ENCODE measurements around the gene LDAH. TPM values are rescaled to one million over a fixed set of nuclear protein-coding genes. Genes with fewer than 3 reads are reported as not detected.

LDAH gene
- total RNA-seq, 1 experiment from 2014 or later: 15.2 TPM

DNA sequence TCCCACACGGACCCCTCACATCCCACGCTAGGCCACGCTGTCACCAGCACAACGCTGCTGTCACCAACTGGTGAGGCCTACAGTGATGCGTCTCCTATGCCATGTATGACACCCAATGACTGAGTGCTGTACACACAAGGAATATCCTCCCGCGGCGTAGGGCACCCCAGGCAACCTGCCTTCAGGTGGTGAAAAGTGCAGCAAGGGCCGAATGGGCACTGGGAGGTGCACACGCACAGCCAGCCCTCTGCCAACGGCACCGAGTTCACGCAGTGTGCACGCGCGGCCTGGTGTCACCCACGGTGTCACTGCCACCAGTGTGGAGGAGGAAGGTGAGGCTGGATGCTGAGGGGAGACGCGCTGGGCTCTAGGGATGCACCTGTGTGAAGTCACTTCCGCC is 176.5 kb downstream of the LDAH start:
- H3K79me1 ChIP-seq (ENCODE audit: insufficient read depth, low read depth, low read length, poor library complexity, severe bottlenecking): no peaks in the 10 kb centered on the region
- no peaks in the 10 kb centered on the region for H4K20me1 ChIP-seq (ENCODE audit: control insufficient read depth, insufficient read depth, insufficient read length)
- TF ChIP-seq, protein P1, sequence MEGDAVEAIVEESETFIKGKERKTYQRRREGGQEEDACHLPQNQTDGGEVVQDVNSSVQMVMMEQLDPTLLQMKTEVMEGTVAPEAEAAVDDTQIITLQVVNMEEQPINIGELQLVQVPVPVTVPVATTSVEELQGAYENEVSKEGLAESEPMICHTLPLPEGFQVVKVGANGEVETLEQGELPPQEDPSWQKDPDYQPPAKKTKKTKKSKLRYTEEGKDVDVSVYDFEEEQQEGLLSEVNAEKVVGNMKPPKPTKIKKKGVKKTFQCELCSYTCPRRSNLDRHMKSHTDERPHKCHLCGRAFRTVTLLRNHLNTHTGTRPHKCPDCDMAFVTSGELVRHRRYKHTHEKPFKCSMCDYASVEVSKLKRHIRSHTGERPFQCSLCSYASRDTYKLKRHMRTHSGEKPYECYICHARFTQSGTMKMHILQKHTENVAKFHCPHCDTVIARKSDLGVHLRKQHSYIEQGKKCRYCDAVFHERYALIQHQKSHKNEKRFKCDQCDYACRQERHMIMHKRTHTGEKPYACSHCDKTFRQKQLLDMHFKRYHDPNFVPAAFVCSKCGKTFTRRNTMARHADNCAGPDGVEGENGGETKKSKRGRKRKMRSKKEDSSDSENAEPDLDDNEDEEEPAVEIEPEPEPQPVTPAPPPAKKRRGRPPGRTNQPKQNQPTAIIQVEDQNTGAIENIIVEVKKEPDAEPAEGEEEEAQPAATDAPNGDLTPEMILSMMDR (conservative IDR thresholded peaks at IDR 0.05): no peak
- no peak overlapping the region for H2BK12ac ChIP-seq (ENCODE audit: insufficient read length, low read depth, low read length)
- H3K14ac ChIP-seq (ENCODE audit: insufficient read depth, low read length): no peak overlapping the region
- no peaks in the 10 kb centered on the region for H3K9me3 ChIP-seq (ENCODE audit: control insufficient read depth, low read depth, low read length)
- H2AFZ ChIP-seq (ENCODE audit: low read length): no peak overlapping the region
- peaks cover 0 to 6% (median 2%) of the 10 kb centered on the region in 3 experiments; a peak in 3 of 7 replicates for H3K36me3 Mint-ChIP-seq (ENCODE audit: insufficient read depth in 1 of 3, low read depth in 3 of 3)
- no peak overlapping the region for H3T11ph ChIP-seq (ENCODE audit: low read length)
- H3K4me1 ChIP-seq (ENCODE audit: insufficient read depth, low read length): no peaks in the 10 kb centered on the region; the same call in 1 of the 2 replicates
- H3K4ac ChIP-seq (ENCODE audit: low read depth, low read length): no peak overlapping the region
- H4K91ac ChIP-seq (ENCODE audit: insufficient read length, low read depth, low read length): no peak overlapping the region
- no peak overlapping the region for H3K23ac ChIP-seq (ENCODE audit: insufficient read length, low read depth, low read length)
- H4K8ac ChIP-seq (replicated peaks; ENCODE audit: insufficient read length, low read depth, low read length): no peak overlapping the region
- H2BK120ac ChIP-seq (ENCODE audit: low read depth, low read length, poor library complexity, severe bottlenecking): no peak overlapping the region
- H3K23me2 ChIP-seq (ENCODE audit: insufficient read length, low read depth, low read length, poor library complexity, severe bottlenecking): peaks cover 4% of the 10 kb centered on the region
- no peak overlapping the region for H3K27ac ChIP-seq (ENCODE audit: insufficient read length, low read depth, low read length)
- no peak overlapping the region for H3K9ac ChIP-seq (ENCODE audit: extremely low read depth, insufficient read length, low read length)
- H2BK5ac ChIP-seq (ENCODE audit: insufficient read length, low read length): no peak overlapping the region
- no peak overlapping the region for H3K18ac ChIP-seq (ENCODE audit: insufficient read length, low read depth, low read length)
- peaks cover 19 to 23% of the 10 kb centered on the region in 2 experiments for H3K4me1 Mint-ChIP-seq
- H2AK5ac ChIP-seq (ENCODE audit: insufficient read length, low read length): no peak overlapping the region
- H4K5ac ChIP-seq (ENCODE audit: insufficient read length, low read depth, low read length): no peak overlapping the region
- no CpG with 5 or more reads among the region's 20 CpGs for WGBS (ENCODE audit: extremely low coverage, insufficient read length, low lambda C conversion rate)
- no peaks in the 10 kb centered on the region; a peak in 1 of 5 replicates for H3K9me3 Mint-ChIP-seq
- H3K27me3 ChIP-seq (ENCODE audit: insufficient read depth, low read length): no peaks in the 10 kb centered on the region
- peaks cover 17% of the 10 kb centered on the region for H3K27me3 Mint-ChIP-seq (ENCODE audit: low read depth)
- H2BK20ac ChIP-seq (ENCODE audit: low read depth, low read length, poor library complexity, severe bottlenecking): no peak overlapping the region
- no peak overlapping the region for H3K4me3 Mint-ChIP-seq
- H3K27ac Mint-ChIP-seq: no peak overlapping the region
- no peak overlapping the region for H3K4me2 ChIP-seq (ENCODE audit: insufficient read depth, insufficient read length, low read length)
- DNase-seq: no peak
- no peak overlapping the region for H3K56ac ChIP-seq (ENCODE audit: insufficient read length, low read depth, low read length)
- H3K79me2 ChIP-seq (ENCODE audit: insufficient read depth, low read length): no peaks in the 10 kb centered on the region
- no peak overlapping the region for H2BK15ac ChIP-seq (ENCODE audit: low read depth, low read length)
